Right atrium auricular region (tissue), 2 donors: Measurements from ENCODE around the gene DEFB129. TPM values are rescaled to one million over a fixed set of nuclear protein-coding genes. Genes with fewer than 3 reads are reported as not detected.
"Not testable (repeated sequence)": the region's sequence is repeated elsewhere in the genome, so short reads cannot be mapped to it uniquely, and the experiment has no call there.

Experiments used
- DNase-seq: peaks from one replicate; pipeline ENCODE4 v3.0.0-alpha.2; 2019; ENCODE audit warnings: low spot score
- H3K27ac ChIP-seq, 2 donors: fragments of 200-600 bp; sonication (generic); 1 replicate in 1 of 2; 2 replicates in 1 of 2; pipeline ENCODE4 v1.5.1; 2016 to 2019
- H3K27me3 ChIP-seq, 2 donors: fragments of 200-600 bp; sonication (generic); one replicate each; pipeline versions ENCODE4 v1.5.1 to v1.6.0; 2017 to 2019
- H3K36me3 ChIP-seq: fragments of 200-600 bp; sonication (generic); one replicate; pipeline ENCODE4 v1.5.1; 2016
- H3K4me1 ChIP-seq, 2 donors: fragments of 200-600 bp; sonication (generic); one replicate each; pipeline versions ENCODE4 v1.5.1 to v1.6.0; 2017 to 2019
- H3K4me3 ChIP-seq, 2 donors: fragments of 200-600 bp; sonication (generic); 1 replicate in 1 of 2; 2 replicates in 1 of 2; pipeline ENCODE4 v1.5.1; 2017 to 2019; ENCODE audit warnings: mild to moderate bottlenecking in 1 of 2, moderate library complexity in 1 of 2
- H3K9me3 ChIP-seq, 2 donors: fragments of 200-600 bp; sonication (generic); one replicate each; pipeline ENCODE4 v1.5.1; 2019
- CTCF ChIP-seq, 2 donors: fragments of 200-600 bp; sonication (generic); IDR thresholded peaks; one replicate each; pipeline ENCODE4 v1.5.1; 2019; ENCODE audit warnings: antibody characterized with exemption in 2 of 2
- total RNA-seq, 2 donors: library from RNA; depleted of rRNA; stranded (reverse); fragments of >200 nt; gene quantifications; one replicate each; pipeline ENCODE4 v1.1.0, GENCODE V29; 2016

DEFB129 gene
- total RNA-seq: not detected

- no peaks in the 10 kb centered on the region for H3K4me1 ChIP-seq
- H3K27me3 ChIP-seq: no peaks in the 10 kb centered on the region
- no peak within 1 kb of the TSS for H3K4me3 ChIP-seq
- H3K9me3 ChIP-seq: no peaks in the 10 kb centered on the region
- DNase-seq: no peak
- TF ChIP-seq CTCF (IDR thresholded peaks at IDR 0.05): no peak
- H3K27ac ChIP-seq: no peak within 1 kb of the TSS
- no peaks in the 10 kb centered on the region for H3K36me3 ChIP-seq
Measured at GRCh38 chr20:226958-227357, at the start of gene DEFB129. TSS of gene DEFB129 (plus strand) at chr20:227258. CDS start at chr20:227289, 31 bp downstream.

GRCh38 chr20:184288-184687 is 42.8 kb upstream of the DEFB129 start:
- H3K27ac ChIP-seq: no peak overlapping the region
- TF ChIP-seq CTCF (IDR thresholded peaks at IDR 0.05): no peak
- H3K27me3 ChIP-seq: no peaks in the 10 kb centered on the region
- no peak overlapping the region for H3K4me3 ChIP-seq
- H3K36me3 ChIP-seq: no peaks in the 10 kb centered on the region
- H3K4me1 ChIP-seq: no peaks in the 10 kb centered on the region
- DNase-seq: no peak
- peaks cover 0 to 14% of the 10 kb centered on the region in 2 donors for H3K9me3 ChIP-seq

GRCh38 chr20:187733-188132 is 39.3 kb upstream of the DEFB129 start:
- Histone ChIP-seq H3K27me3 (no peaks in the 10 kb centered on the region), H3K4me1 (no peaks in the 10 kb centered on the region), H3K27ac (no peak overlapping the region), H3K9me3 (peaks cover 0 to 14% of the 10 kb centered on the region in 2 donors), H3K4me3 (no peak overlapping the region), H3K36me3 (no peaks in the 10 kb centered on the region)
- DNase-seq: no peak
- TF ChIP-seq CTCF (IDR thresholded peaks at IDR 0.05): no peak

GRCh38 chr20:189611-190010 is 37.4 kb upstream of the DEFB129 start, which contains the start of gene DEFB128:
TSS of gene DEFB128 (minus strand) at chr20:189711. CDS start at chr20:189623, 88 bp downstream.
- no peaks in the 10 kb centered on the region for H3K36me3 ChIP-seq
- H3K27me3 ChIP-seq: no peaks in the 10 kb centered on the region
- no peak for DNase-seq
- H3K9me3 ChIP-seq: peaks cover 0 to 4% of the 10 kb centered on the region in 2 donors
- no peak within 1 kb of the TSS for H3K4me3 ChIP-seq
- no peak within 1 kb of the TSS for H3K27ac ChIP-seq
- TF ChIP-seq CTCF (IDR thresholded peaks at IDR 0.05): no peak
- H3K4me1 ChIP-seq: no peaks in the 10 kb centered on the region

GRCh38 chr20:198225-198624 is 28.8 kb upstream of the DEFB129 start:
- TF ChIP-seq CTCF (IDR thresholded peaks at IDR 0.05): no peak
- H3K4me3 ChIP-seq: no peak overlapping the region
- H3K27me3 ChIP-seq: no peaks in the 10 kb centered on the region
- no peaks in the 10 kb centered on the region for H3K36me3 ChIP-seq
- DNase-seq: no peak
- H3K9me3 ChIP-seq: no peaks in the 10 kb centered on the region
- H3K27ac ChIP-seq: no peak overlapping the region
- no peaks in the 10 kb centered on the region for H3K4me1 ChIP-seq

- TF ChIP-seq CTCF (IDR thresholded peaks at IDR 0.05): no peak
- no peak overlapping the region for H3K4me3 ChIP-seq
- H3K27ac ChIP-seq: no peak overlapping the region
- no peaks in the 10 kb centered on the region for H3K27me3 ChIP-seq
- H3K36me3 ChIP-seq: no peaks in the 10 kb centered on the region
- no peaks in the 10 kb centered on the region for H3K9me3 ChIP-seq
- no peaks in the 10 kb centered on the region for H3K4me1 ChIP-seq
- no peak for DNase-seq
Measured at GRCh38 chr20:199996-200395, 27.1 kb upstream of the DEFB129 start.

- not testable (repeated sequence) for H3K36me3 ChIP-seq, H3K9me3 ChIP-seq, H3K27me3 ChIP-seq, H3K27ac ChIP-seq, H3K4me3 ChIP-seq, DNase-seq, H3K4me1 ChIP-seq
Measured at GRCh38 chr20:203630-204029, 23.4 kb upstream of the DEFB129 start.
